Lung (tissue), 12 donors: ENCODE measurements around the gene PSMB2. TPM values are rescaled to one million over a fixed set of nuclear protein-coding genes. Genes with fewer than 3 reads are reported as not detected.

Source experiments
- ATAC-seq: fragments of 200-7000 bp; cut with Tn5 transposase; one replicate; pipeline ENCODE4 v1.9.1; 2020; ENCODE audit warnings: moderate number of reproducible peaks; ENCODE audit not compliant: insufficient read depth, low FRiP score
- DNase-seq, 3 donors: peaks; one replicate each; pipeline ENCODE4 v3.0.0-alpha.2; 2013 to 2017
- H3K27ac ChIP-seq, 2 donors: one replicate each; pipeline ENCODE4 v1.5.1; 2013; ENCODE audit warnings: mild to moderate bottlenecking in 2 of 2, moderate library complexity in 2 of 2, control low read depth in 1 of 2, inconsistent platforms in 1 of 2, low read depth in 1 of 2, low read length in 1 of 2
- H3K27me3 ChIP-seq, 3 donors: one replicate each; pipeline ENCODE4 v1.5.1; 2013; ENCODE audit warnings: low read length in 2 of 3; ENCODE audit not compliant: control insufficient read depth in 3 of 3, insufficient read depth in 3 of 3
- H3K36me3 ChIP-seq, 4 donors: one replicate each; pipeline ENCODE4 v1.5.1; 2013; ENCODE audit warnings: low read length in 4 of 4, mild to moderate bottlenecking in 1 of 4, moderate library complexity in 1 of 4; ENCODE audit not compliant: control insufficient read depth in 4 of 4, insufficient read depth in 4 of 4
- H3K4me1 ChIP-seq, 5 donors: one replicate each; pipeline ENCODE4 v1.5.1; 2013; ENCODE audit warnings: low read length in 5 of 5, mild to moderate bottlenecking in 2 of 5, moderate library complexity in 1 of 5; ENCODE audit not compliant: control insufficient read depth in 5 of 5, insufficient read depth in 5 of 5
- H3K4me3 ChIP-seq: one replicate; pipeline ENCODE4 v1.5.1; 2013; ENCODE audit warnings: mild to moderate bottlenecking, control low read depth, moderate library complexity
- H3K9ac ChIP-seq, 2 donors: one replicate each; pipeline ENCODE4 v1.5.1; 2013; ENCODE audit warnings: low read length in 2 of 2, control low read depth in 1 of 2; ENCODE audit not compliant: insufficient read depth in 1 of 2
- H3K9me3 ChIP-seq, 4 donors: one replicate each; pipeline ENCODE4 v1.5.1; 2013; ENCODE audit warnings: low read length in 3 of 4, mild to moderate bottlenecking in 1 of 4, moderate library complexity in 1 of 4; ENCODE audit not compliant: control insufficient read depth in 4 of 4, insufficient read depth in 3 of 4
- CTCF ChIP-seq: IDR thresholded peaks from 2 replicates; pipeline ENCODE4 v1.5.1; 2012; ENCODE audit warnings: mild to moderate bottlenecking; ENCODE audit errors: control extremely low read depth, extremely low read depth
- WGBS, 2 donors: extraction: QIAGEN DNeasy Blood & Tissue Kit; methylation state at CpG; one replicate each; pipeline ENCODE4 v1.1.7; 2013; 5-methylcytosine and 5-hydroxymethylcytosine counted together
- polyA plus RNA-seq, 2 donors: library from polyadenylated mRNA; stranded (reverse); fragments of 200-250 nt; gene quantifications; one replicate each; pipeline ENCODE4 v1.2.1, GENCODE V29; 2013
- total RNA-seq, 2 donors: library from RNA; depleted of rRNA in 1 of 2; stranded (reverse); fragments of >200 nt in 1 of 2; gene quantifications; one replicate each; pipeline ENCODE4 v1.2.1, GENCODE V29; 2014 to 2021
- donor health status: control.
- donor health status: control.
- donor health status: Bipolar disorder and iron deficiency.
- donor health status: healthy.
- donor health status: DM: yes; HTN: yes; CAD: no.

Gene PSMB2
- total and polyA plus RNA-seq, 4 donors: 32.0 to 59.2 (median 57.8) TPM

GRCh38 chr1:35659589-35659988, 18.3 kb upstream of the PSMB2 start:
- peaks cover 0 to 2% (median 0%) of the 10 kb centered on the region in 4 donors for H3K9me3 ChIP-seq
- H3K4me3 ChIP-seq: no peak overlapping the region
- ATAC-seq (no peak), DNase-seq (no peak)
- H3K27me3 ChIP-seq: peaks cover 0 to 3% (median 0%) of the 10 kb centered on the region in 3 donors
- WGBS, 2 donors: 34 to 53% methylated on average over 6 of the region's 6 CpGs
- H3K36me3 ChIP-seq: no peaks in the 10 kb centered on the region
- no peak overlapping the region for H3K9ac ChIP-seq
- TF ChIP-seq CTCF: no peak
- H3K27ac ChIP-seq: no peak overlapping the region
- no peaks in the 10 kb centered on the region for H3K4me1 ChIP-seq

GRCh38 chr1:35657851-35658250, 16.5 kb upstream of the PSMB2 start:
- H3K27me3 ChIP-seq: peaks cover 0 to 5% (median 0%) of the 10 kb centered on the region in 3 donors
- no peak overlapping the region for H3K4me3 ChIP-seq
- no peak for TF ChIP-seq CTCF
- peaks cover 0 to 2% (median 0%) of the 10 kb centered on the region in 4 donors for H3K9me3 ChIP-seq
- ATAC-seq: no peak
- no peaks in the 10 kb centered on the region for H3K36me3 ChIP-seq
- DNase-seq: no peak
- no peak overlapping the region for H3K27ac ChIP-seq
- no peaks in the 10 kb centered on the region for H3K4me1 ChIP-seq
- WGBS, 2 donors: 50 to 57% methylated on average over 2 of the region's 2 CpGs
- H3K9ac ChIP-seq: no peak overlapping the region

- ATAC-seq (no peak), DNase-seq (no peak)
- peaks cover 0 to 5% (median 0%) of the 10 kb centered on the region in 3 donors for H3K27me3 ChIP-seq
- TF ChIP-seq CTCF: no peak
- no peak overlapping the region for H3K4me3 ChIP-seq
- 89 to 94% methylated on average over 4 of the region's 4 CpGs for WGBS, 2 donors
- H3K9ac ChIP-seq: no peak overlapping the region
- H3K36me3 ChIP-seq: no peaks in the 10 kb centered on the region
- H3K27ac ChIP-seq: no peak overlapping the region
- H3K4me1 ChIP-seq: no peaks in the 10 kb centered on the region
- H3K9me3 ChIP-seq: peaks cover 0 to 2% (median 0%) of the 10 kb centered on the region in 4 donors
These were observed 15.5 kb upstream of the PSMB2 start for GRCh38 chr1:35656863-35657232.
